ENCODE measurements around the gene PTH1R.

DNA sequence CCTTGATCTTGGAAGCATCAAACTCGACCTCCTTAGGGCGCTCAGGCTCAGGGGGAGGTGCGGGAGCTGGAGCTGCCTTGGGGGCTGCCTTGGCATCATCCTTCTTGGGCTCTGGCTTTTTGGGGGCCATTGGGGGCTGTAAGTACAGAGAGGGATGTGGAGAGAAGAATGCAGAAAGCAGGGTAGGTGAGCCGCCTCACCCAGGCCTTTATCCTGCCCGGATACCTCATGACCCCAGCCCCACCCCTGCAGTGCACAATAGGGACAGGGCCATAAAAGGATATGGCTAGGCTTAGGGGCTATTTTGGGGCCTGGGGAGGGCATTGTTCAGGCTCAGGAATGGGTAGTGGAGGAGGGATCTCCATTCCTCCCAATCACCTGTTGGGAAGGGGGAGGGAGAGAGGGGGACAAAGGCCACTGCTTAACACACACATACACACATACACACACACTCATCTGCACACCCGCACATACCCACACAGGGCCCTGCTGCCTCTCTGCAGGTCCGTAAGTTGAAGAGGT is 14.2 kb upstream of the PTH1R start, which contains the start of gene MYL3:
- TF ChIP-seq EZH2 (IDR thresholded peaks at IDR 0.05; ENCODE audit: insufficient read depth, poor library complexity, severe bottlenecking) (no peak), EZH2phosphoT487 (IDR thresholded peaks at IDR 0.05; ENCODE audit: insufficient read depth, low read depth) (no peak)
